Umbilical cord (tissue), 2 donors: ENCODE results near the gene DALRD3. TPM values are rescaled to one million over a fixed set of nuclear protein-coding genes. Genes with fewer than 3 reads are reported as not detected.

ENCODE experiments used
- DNase-seq: peaks from one replicate; pipeline ENCODE4 v3.0.0-alpha.2; 2015; ENCODE audit warnings: low spot score
- total RNA-seq: library from RNA; depleted of rRNA; stranded (reverse); fragments of >200 nt; gene quantifications from one replicate; pipeline ENCODE4 v1.2.3, GENCODE V29; 2014; ENCODE audit warnings: low replicate concordance; ENCODE audit not compliant: insufficient read depth

Gene DALRD3, protein sequence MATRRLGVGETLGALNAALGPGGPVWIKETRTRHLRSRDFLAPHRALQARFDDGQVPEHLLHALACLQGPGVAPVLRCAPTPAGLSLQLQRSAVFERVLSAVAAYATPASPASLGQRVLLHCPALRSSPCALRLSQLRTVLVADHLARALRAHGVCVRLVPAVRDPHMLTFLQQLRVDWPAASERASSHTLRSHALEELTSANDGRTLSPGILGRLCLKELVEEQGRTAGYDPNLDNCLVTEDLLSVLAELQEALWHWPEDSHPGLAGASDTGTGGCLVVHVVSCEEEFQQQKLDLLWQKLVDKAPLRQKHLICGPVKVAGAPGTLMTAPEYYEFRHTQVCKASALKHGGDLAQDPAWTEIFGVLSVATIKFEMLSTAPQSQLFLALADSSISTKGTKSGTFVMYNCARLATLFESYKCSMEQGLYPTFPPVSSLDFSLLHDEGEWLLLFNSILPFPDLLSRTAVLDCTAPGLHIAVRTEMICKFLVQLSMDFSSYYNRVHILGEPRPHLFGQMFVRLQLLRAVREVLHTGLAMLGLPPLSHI
- 15.2 TPM for total RNA-seq

DNA sequence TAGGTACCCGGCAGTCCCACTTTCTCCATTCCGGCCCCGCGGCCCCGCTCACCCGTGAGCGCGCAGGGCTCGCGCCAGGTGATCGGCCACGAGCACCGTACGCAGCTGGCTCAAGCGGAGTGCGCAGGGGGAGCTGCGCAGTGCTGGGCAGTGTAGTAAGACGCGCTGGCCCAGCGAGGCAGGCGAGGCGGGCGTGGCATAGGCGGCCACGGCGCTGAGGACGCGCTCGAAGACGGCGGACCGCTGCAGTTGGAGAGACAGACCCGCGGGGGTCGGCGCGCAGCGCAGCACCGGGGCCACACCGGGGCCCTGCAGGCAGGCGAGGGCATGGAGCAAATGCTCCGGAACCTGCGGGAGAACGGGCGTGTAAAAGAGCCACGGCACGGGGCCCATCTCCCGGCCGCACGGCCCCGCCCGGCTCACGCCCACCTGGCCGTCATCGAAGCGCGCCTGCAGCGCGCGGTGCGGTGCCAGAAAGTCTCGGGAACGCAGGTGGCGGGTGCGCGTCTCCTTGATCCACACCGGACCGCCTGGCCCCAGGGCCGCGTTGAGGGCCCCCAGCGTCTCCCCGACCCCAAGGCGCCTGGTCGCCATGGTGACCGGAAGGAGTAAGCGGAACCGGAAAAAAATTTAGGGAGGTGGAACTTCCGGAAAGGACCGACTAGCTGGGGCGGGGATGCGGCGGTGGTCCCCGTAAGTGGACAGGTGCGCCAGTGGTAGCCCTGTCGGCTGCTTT is at the start of gene DALRD3:
Gene DALRD3 (minus strand): TSS at position 610 of the 736 bp plus-strand sequence. CDS start 16 bp downstream, at position 594.
- peak; percentile 83 for DNase-seq

DNA sequence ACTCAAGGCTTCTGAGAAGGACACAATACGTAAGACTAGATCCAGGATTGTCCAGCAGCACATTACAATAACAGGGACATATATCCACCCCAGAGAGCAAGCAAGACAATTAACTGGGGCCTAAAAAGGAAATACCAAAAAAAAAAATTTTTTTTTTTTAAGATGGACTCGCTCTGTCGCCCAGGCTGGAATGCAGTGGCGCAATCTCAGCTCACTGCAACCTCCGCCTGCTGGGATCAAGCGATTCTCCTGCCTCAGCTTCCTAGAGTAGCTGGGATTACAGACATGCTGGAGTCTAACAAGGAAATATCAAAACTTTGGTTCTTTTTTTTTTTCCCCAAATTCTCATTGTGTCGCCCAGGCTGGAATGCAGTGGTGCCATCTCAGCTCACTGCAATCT is 39.6 kb upstream of the DALRD3 start:
- DNase-seq = peak; percentile 13

DNA sequence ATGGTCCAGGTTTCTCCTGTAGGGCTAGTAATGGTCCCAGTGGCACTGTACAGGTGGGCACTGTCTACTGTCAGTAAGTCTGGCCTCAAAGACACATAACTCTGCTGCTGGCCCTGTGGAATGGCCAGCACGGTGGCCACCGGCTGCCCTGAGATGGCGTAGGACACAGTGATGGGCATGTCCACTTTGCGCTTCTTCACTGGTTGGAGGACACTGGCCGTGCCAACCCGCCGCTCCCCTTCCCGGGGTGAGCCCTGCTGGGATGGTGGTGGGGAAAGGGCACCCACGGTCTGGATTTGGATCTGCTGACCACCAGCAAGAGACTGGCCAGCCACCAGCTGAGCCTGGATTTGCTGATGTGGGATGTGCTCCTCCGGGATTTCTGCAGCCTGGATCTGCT is 38.9 kb upstream of the DALRD3 start:
- no peak for DNase-seq

DNA sequence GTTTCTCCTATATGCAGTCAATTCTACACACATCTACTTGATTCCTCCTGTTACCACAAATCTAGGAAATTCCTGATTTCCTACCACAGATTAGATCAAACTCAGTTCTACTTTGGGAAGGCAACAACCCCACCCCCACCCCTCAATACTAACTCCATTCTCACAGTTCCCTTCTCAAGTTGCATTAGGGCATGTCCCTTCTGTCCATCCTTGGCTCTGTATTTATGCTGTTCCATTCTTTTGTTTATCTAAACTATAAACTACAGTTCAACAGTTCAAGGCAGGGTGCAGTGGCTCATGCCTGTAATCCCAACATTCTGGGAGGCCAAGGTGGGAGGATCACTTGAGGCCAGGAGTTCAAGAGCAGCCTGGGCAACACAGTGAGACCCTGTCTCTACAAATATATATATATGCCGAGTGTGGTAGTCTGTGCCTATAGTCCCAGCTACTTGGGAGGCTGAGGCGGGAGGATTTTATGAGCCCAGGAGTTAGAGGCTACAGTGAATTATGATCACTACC is 36.0 kb upstream of the DALRD3 start:
- DNase-seq = no peak

DNA sequence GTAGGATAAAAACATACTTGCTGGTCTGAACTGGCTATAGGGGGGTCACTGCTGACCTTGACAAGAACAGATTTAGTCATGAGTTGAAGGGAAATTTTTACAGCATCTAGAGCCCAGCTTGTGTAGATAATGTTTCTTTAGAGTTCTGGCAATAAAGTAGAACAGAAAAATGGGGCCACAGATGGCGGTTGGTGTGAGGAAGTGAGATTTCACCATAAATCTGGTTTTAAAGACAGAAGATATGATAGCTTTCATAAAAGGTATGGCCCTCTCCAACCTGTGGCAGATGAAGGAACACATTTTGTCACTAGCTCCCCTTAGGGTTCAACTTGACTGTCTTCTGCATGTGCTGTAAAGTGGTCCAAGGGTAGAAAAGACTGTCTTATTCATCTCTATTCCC is 35.2 kb upstream of the DALRD3 start:
- DNase-seq = no peak

DNA sequence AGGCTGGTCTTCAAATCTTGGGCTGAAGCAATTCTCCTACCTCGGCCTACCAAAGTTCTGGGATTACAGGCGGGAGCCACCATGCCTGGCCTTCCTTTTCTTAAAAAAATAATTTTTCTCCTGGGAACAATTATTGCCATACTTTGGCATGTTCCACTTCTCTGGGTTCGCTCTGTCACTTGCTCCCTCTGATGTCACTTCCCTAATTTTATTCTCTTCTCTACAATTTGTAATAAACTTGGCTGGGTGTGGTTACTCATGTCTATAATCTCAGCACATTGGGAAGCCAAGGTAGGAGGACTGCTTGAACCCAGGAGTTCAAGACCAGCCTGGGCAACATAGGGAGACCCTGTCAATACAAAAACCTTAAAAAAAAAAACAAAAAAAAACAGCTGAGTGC is 16.9 kb upstream of the DALRD3 start:
- no peak for DNase-seq

DNA sequence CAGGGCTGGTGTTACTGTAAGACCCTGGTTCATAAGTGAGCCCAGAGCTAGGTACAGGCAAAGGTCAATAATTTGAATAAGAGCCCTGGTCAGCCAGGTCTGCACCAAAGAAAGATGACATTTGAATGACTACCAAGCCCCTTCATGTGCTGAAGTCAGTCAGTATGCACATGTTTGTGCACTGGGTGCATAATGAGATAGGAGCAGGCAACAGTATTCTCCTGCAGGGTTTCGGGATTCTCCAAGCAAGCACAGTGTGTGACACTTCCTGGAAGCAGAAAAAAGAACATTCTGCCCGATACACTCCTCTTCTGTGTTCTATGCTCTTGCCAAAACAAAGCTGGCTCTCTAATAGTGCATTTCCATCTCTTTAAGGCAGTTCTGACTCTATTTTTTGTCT is 16.3 kb upstream of the DALRD3 start:
- no peak for DNase-seq

DNA sequence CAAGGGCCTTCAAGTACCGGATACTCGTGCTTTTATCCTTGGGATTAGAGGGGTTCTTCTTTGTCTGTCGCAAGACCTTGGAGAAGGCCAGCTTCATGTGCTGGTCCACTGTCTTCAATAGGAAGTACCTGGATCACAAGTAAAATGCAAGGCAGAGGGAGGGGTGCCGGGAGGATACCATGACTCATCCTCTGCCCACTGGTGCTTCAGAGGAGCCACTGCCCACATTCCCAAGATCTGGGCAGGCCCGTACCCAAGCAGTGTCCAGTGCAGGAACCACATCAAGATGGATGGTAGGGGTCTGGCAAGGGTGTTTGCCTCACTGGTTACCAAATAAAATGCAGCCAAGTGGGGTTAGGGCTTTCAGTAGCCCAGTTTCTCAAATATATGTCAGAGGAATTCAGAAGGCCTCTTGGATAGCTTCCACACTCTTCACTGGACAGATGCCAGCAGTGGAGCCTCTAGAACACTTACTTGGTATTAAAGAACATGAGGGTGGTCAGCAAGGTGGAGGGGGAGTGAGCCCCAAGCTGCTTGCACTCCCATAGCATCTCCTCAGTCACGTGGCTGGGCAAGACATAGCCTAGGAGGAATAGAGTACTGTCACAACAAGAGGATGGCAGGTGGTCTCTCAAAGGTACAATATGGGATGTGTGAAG is 14.4 kb upstream of the DALRD3 start:
- no peak for DNase-seq

DNA sequence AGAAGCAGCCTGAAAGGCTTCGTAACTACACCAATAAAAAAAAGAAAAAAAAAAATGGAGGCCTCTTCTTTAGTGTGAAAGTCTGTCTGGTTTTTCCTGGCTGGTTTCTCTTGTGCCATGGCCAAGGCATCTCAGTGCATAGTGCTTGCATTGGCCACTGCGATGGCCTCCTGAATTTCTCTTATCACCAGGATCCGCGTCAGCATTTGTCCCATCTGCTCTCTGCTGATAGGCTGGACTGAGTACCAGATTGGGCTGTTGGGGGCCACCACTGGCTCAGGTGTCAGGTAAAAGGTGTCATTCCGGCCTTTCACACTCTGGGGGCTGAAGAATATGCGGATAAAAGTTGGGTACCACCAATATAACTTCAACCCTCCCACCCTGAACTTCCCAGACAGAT is 11.9 kb upstream of the DALRD3 start:
- no peak for DNase-seq

DNA sequence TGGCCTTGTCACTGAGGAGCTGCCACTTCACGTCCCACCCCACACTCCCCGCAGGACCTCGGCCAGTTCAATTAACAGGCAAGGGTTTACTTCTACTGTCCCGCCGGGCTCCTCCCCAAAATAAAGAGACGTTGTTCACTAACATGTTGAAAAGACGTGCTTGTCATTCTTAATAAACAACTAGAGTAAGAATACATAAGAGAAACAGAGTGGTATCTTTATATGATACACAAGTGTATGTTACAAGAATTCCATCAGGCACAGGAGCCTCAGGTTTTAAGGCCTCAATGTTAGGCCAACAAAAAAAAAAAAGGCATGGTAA is 11.1 kb upstream of the DALRD3 start:
- DNase-seq = no peak

DNA sequence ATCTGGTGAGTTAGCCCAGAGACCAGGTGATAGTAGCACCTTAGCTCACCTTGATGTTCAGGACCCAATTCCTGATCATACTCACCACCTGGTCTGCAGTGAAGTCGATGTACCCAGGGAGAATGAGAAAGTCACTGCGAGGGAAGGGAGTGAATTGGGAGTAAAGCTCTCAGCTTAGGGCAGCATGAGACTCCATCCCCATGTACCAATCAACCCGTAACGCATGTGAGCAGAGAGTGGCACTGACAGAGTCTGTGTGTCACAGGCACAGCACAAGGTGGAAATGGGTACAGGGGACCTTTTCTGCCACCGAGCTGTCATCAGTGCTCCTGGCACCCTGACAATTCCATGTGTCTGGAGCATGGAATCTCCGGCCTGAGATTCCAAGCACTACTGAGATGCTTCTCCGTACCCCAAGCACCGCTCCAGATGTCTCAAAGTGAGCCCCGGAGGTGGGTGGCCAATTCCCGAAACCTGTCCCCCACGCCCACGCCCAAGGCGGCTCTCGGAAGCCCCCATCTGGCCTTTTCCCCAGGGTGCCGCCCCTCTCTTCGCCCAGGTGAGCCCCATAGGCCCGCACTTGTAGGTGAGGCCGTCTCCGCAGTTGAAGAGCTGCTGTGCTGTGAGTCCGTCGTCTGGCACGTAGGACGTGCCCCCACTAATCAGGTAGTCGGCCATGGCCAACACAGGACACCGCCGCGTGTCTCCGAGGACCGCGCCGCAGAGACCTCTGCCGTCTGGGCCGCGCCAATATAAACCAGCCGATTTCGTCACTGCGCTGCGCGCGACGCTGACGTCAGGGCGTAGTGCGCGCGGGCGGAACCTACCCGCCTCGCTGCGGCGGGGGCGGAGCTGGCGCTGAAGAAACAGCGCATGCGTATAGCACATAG is 10.5 kb upstream of the DALRD3 start, which contains the start of gene IMPDH2:
Gene IMPDH2 (minus strand): TSS at position 726 of the 890 bp plus-strand sequence. CDS start 48 bp downstream, at position 678.
- DNase-seq = peak; percentile 96

DNA sequence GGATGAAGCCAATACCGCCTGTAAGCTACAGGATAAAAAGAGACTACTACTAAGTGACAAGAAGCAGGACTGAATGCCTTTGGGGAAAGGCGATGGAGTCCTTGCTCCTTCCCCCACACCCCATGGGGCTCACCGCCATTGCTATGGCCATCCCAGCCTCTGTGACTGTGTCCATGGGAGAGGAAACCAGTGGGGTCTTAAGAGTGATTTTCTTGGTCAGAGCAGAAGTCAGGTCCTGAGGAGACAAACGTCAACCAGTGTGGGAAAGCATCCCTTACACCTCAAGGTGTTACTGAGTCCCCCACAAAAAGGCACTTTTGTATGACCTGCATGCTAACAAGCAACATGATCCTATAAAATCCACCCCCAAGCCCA is 9.9 kb upstream of the DALRD3 start:
- no peak for DNase-seq

DNA sequence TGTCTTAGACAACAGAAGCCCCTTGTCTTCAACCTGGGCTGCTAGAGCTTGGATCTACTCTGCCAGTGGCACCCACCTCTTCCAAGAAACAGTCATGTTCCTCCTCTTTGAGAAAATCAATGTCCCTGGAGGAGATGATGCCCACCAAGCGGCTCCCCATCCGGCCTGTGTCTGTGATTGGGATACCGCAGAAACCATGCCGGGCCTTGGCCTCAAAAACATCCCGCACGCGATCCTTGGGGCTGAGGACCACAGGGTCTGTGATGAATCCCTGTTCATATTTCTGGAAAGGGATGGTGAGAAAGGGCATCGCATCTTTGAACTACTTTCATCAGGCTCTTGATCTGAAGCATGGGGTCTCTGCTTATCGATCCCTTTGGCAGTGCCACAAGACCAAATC is 9.3 kb upstream of the DALRD3 start:
- no peak for DNase-seq

DNA sequence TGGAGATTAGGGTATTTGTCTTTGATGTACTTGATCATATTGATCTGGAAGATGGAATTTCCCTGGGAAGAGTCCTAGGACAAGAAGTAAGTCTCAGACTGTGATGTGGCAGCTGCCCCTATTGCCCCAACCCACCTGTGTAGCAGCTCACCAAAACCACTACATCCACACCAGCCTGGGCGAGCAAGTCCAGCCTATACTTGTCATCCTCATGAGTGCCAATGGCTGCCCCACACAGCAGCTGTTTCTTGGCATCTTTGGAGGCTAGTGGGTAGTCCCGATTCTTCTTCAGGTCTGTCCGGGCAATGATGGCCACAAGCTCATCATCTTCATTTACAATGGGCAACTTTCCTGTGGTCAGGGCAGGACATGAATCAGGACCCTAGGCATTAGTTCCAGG is 8.2 kb upstream of the DALRD3 start:
- DNase-seq = no peak

DNA sequence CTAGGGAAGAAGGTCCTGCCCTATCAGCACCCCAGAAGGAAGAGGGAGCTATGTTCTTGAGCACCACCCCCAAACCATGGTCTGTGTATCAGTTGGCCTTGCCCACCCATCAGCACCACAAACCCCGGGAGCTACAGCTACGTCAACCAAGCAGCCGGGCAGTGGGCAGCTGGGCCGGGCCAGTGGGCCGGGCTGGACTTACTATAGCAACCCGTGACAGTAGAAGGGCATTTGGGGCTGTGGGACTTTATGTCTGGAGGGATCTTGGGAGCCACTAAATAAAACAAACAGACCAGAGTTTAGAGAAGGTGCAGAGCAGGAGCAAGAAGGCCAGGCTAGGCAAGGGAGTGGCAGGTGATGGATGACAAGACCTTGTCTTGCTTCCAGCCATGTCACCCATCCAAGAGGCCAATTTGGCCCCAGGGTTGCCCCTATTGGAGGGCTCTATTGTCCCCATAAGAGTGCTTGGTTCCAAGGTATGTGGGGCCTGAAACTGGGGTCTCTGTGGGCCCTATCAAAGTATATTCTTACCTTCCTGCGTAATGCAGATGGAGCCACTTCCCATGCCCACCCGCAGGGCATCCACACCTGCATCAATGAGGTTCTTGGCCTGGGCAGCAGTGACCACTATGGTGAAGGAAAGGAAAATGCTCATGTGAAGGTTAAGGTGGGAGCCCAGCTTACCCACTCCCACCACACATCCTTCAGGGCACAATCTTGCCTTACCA is 7.6 kb upstream of the DALRD3 start:
- DNase-seq = no peak

DNA sequence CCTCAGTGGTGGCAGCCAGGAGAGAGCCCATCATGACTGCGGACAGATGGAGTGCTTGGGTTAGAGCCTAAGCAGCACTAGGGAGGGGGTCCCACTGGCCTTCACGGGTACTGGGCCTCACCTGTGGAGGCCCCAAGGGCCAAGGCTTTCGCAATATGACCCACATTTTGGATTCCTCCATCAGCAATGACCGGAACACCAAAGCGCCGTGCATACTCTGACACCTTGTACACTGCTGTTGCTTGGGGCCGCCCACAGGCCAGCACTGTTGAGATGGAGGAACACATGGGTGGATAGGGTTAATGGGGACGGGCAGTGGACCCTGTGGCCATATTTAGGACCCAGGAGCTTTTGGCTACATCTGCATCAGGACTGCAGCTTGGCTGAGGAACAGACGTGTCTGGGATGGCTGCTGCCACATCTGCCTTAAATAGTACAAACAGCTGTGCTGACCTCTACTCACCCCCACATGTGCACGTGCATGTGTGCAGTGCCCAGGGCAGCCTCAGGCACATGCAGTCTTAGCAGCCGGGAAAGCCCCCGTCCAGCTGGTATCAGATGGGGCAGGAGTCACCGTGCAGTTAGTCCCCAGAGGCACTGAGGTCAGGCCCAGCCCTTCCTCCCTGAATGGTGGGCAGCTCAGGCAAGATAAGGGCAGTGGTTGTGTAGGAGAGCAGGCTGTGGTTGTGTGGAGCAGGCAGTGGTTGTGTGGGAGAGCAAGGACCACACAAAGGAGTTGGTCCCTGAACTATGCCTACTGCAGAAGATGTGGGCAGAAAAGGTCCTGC is 6.8 kb upstream of the DALRD3 start:
- DNase-seq = no peak

DNA sequence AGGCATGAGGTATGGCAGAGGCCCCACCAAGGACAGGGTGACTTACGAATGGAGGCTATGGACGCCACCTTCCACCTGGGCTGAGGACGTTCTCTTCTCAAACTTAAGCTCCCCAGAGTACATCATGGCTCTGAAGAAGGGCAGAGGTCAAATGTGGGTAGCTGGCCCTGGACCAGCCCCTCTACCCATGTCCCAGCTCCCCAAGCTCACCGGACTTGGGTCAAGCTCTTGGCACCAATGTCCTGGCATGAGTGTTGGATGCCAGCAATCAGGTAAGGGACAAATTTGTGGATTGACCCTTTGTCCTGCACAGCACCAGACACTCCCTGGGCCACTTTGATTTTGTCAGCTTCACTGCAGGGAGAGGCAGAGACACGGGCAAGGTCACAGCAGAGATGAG is 6.1 kb upstream of the DALRD3 start:
- no peak for DNase-seq

DNA sequence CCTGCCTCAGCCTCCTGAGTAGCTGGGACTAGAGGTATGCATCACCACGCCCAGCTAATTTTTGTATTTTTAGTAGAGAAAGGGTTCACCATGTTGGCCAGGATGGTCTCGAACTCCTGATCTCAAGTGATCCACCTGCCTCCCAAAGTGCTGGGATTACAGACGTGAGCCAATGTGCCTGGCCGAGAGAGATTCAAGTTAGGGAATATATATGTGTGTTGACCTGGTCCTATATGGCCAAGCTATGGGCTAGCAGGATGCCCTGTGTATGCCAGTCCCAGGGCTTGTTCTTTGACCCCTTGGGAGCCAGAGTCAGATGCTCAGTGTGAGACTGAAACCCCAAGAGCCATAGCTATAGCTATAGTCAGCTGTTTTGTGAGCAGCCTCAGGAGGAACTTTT is 5.4 kb upstream of the DALRD3 start:
- no peak for DNase-seq

DNA sequence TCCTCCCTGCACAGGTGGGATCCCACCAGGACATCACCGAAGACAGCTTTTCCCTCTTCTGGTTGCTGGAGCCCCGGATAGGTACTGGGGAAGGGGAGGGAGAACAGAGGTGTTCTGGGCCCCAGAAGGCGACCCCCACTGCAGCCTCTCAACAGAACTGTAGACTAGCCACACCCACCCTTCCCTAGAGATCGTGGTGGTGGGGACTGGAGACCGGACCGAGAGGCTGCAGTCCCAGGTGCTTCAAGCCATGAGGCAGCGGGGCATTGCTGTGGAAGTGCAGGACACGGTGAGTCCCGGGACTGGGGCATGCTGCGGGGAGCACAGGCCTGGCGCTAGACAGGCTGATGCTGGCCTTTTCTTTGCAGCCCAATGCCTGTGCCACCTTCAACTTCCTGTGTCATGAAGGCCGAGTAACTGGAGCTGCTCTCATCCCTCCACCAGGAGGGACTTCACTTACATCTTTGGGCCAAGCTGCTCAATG is 4.3 kb upstream of the DALRD3 start:
- no peak for DNase-seq
